Measurements from ENCODE around the gene CYTH2.

The CYTH2 gene

DNA sequence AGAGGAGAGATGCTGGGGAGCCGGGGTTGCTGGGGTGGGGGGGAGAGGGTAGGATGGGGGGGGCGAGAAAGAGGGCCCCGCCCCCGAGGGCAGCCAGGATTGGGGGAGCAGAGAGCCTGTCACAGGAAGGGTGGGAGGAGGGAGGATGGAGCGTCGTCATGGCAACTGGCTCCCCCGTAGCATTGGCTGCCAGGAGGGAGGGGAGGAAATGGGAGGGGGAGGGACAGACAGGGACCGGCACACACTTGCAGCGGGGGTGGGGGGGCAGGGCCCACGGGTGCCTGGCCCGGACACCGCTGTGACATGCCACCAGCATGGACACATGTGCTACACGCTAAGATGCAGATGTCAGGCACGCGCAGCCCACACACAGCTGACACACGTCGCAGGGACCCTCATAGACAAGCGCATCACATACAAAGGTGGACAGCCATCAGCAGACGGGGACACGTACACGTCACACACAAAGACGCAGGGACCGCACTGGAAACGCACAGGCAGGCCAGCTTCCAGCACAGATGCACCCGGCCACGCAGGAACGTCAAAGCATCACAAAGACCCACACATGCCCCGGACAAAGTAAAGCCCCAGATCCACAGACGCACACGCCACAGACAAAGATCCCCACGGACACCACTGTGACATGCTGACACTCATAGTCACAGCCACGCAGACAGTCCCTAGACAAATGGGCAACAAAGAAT, 42.8 kb downstream of the CYTH2 start, which contains the start of gene LMTK3:
LMTK3 (minus strand) TSS at position 36 of the 704 bp plus-strand sequence. CDS start 259 bp downstream, outside the sequence.
- Histone ChIP-seq H3K27me3 (ENCODE audit: insufficient read depth, low read length, poor library complexity, severe bottlenecking) (no peaks in the 10 kb centered on the region), H3K79me2 (ENCODE audit: insufficient read depth, low read length) (no peaks in the 10 kb centered on the region), H3K4me2 (ENCODE audit: low read depth, low read length, poor library complexity, severe bottlenecking) (peak within 1 kb of the TSS; percentile 72), H3K4me1 (ENCODE audit: insufficient read depth, low read length, poor library complexity, severe bottlenecking) (no peaks in the 10 kb centered on the region), H4K20me1 (ENCODE audit: insufficient read depth, low read length, poor library complexity, severe bottlenecking) (no peaks in the 10 kb centered on the region), H2AFZ (ENCODE audit: low read length) (peak within 1 kb of the TSS; percentile 60; the same call in 1 of the 2 replicates), H3K9ac (ENCODE audit: low read depth, low read length, poor library complexity, severe bottlenecking) (no peak within 1 kb of the TSS), H3F3A (ENCODE audit: low read depth) (no peaks in the 10 kb centered on the region), H3K9me3 (ENCODE audit: insufficient read depth, low read depth, low read length) (no peaks in the 10 kb centered on the region), H3K36me3 (ENCODE audit: insufficient read depth, low read length) (no peaks in the 10 kb centered on the region), H3K4me3 (ENCODE audit: low read length, poor library complexity, severe bottlenecking) (peak within 1 kb of the TSS; percentile 91), H3K9me2 (replicated peaks; ENCODE audit: low read depth, low read length) (no peaks in the 10 kb centered on the region)
- TF ChIP-seq EZH2phosphoT487 (IDR thresholded peaks at IDR 0.05; ENCODE audit: borderline replicate concordance): no peak
- TF ChIP-seq, protein P1, sequence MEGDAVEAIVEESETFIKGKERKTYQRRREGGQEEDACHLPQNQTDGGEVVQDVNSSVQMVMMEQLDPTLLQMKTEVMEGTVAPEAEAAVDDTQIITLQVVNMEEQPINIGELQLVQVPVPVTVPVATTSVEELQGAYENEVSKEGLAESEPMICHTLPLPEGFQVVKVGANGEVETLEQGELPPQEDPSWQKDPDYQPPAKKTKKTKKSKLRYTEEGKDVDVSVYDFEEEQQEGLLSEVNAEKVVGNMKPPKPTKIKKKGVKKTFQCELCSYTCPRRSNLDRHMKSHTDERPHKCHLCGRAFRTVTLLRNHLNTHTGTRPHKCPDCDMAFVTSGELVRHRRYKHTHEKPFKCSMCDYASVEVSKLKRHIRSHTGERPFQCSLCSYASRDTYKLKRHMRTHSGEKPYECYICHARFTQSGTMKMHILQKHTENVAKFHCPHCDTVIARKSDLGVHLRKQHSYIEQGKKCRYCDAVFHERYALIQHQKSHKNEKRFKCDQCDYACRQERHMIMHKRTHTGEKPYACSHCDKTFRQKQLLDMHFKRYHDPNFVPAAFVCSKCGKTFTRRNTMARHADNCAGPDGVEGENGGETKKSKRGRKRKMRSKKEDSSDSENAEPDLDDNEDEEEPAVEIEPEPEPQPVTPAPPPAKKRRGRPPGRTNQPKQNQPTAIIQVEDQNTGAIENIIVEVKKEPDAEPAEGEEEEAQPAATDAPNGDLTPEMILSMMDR (conservative IDR thresholded peaks at IDR 0.05; ENCODE audit: low read length): no peak

DNA sequence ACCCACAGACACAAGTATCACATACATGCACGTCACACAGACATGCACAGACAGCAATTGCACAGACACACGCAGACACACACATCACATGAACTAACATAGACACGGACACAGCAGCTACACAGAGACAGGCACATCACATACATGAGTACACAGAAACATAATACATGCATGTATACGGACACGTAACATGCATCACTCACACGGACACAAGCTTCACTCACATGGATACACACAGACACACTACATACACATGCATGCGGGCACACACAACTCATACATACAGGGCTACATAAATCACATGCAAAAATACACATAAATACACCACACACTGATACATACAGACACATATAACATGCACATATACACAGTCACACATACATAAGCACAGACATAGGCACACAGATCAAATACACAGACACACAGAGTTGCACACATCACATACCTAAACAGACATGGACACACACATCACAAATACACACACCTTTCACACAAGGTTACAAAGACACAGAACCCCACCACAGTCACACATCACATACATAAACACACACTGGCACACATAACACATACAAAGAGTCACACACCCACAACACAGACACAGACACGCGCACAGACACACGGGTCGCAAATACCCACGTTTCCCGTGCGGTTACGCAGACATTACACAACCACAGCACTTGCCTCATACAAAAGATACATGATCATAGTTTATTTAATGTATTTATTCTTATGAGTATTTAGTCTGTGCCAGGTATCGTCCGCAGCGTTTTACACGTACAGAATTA, 43.5 kb downstream of the CYTH2 start:
- H3K27me3 ChIP-seq (ENCODE audit: insufficient read depth, low read length, poor library complexity, severe bottlenecking): no peaks in the 10 kb centered on the region
- no peaks in the 10 kb centered on the region for H3K36me3 ChIP-seq (ENCODE audit: insufficient read depth, low read length)
- H3K4me2 ChIP-seq (ENCODE audit: low read depth, low read length, poor library complexity, severe bottlenecking): peak overlapping the region; percentile 72
- H3K9me2 ChIP-seq (replicated peaks; ENCODE audit: low read depth, low read length): no peaks in the 10 kb centered on the region
- no peaks in the 10 kb centered on the region for H4K20me1 ChIP-seq (ENCODE audit: insufficient read depth, low read length, poor library complexity, severe bottlenecking)
- H2AFZ ChIP-seq (ENCODE audit: low read length): no peak overlapping the region
- no peaks in the 10 kb centered on the region for H3K4me1 ChIP-seq (ENCODE audit: insufficient read depth, low read length, poor library complexity, severe bottlenecking)
- H3K9ac ChIP-seq (ENCODE audit: low read depth, low read length, poor library complexity, severe bottlenecking): no peak overlapping the region
- no peaks in the 10 kb centered on the region for H3K9me3 ChIP-seq (ENCODE audit: insufficient read depth, low read depth, low read length)
- peak overlapping the region; percentile 91 for H3K4me3 ChIP-seq (ENCODE audit: low read length, poor library complexity, severe bottlenecking)
- no peaks in the 10 kb centered on the region for H3F3A ChIP-seq (ENCODE audit: low read depth)
- no peaks in the 10 kb centered on the region for H3K79me2 ChIP-seq (ENCODE audit: insufficient read depth, low read length)
- TF ChIP-seq, protein P1 (conservative IDR thresholded peaks at IDR 0.05; ENCODE audit: low read length): no peak
- TF ChIP-seq EZH2phosphoT487 (IDR thresholded peaks at IDR 0.05; ENCODE audit: borderline replicate concordance): no peak

DNA sequence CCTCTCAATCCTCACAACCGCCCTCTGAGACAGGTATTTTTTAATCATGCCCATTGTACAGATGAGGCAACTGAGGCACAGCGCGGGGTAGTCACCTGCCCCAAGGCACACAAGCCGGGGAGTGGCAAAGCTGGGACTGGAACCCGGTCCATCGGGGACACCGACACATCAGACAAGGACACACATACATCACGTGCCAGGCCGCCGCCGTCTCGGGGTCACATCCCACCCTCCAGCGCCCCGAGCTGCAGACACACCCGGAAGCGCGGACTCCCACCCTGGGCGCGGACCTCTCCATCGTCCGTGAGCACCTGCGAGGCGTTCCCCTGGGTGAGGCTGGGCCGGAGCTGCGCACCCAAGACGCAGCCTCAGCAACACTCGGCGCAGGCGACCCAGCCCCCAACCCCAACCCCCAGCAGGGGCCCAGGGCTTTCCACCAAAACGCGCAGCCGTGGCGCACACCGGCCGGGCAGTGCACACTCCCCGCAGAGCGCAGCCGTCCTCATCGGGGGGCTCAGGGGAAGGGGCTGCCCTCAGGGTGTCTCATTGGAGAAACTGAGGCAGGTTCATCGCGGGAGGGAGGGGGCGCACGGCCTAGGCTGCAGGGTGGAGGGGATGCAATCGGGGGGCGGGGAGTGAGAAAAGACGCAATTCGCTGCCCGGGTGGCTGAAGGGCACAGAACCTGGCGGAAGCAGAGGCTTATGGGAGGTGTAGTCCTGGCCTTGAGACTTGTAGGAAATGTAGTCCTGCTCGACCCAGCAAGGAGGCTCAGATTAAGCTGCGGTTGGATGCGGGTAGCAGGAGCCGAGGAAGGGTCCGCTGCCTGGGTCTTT, 44.3 kb downstream of the CYTH2 start:
- no peaks in the 10 kb centered on the region for H3K36me3 ChIP-seq (ENCODE audit: insufficient read depth, low read length)
- H3K9ac ChIP-seq (ENCODE audit: low read depth, low read length, poor library complexity, severe bottlenecking): peak overlapping the region; percentile 73
- H4K20me1 ChIP-seq (ENCODE audit: insufficient read depth, low read length, poor library complexity, severe bottlenecking): no peaks in the 10 kb centered on the region
- peak overlapping the region; percentile 72 for H3K4me2 ChIP-seq (ENCODE audit: low read depth, low read length, poor library complexity, severe bottlenecking)
- H3K4me3 ChIP-seq (ENCODE audit: low read length, poor library complexity, severe bottlenecking): peak overlapping the region; percentile 91
- H3K9me2 ChIP-seq (replicated peaks; ENCODE audit: low read depth, low read length): no peaks in the 10 kb centered on the region
- H3K27me3 ChIP-seq (ENCODE audit: insufficient read depth, low read length, poor library complexity, severe bottlenecking): no peaks in the 10 kb centered on the region
- no peaks in the 10 kb centered on the region for H3F3A ChIP-seq (ENCODE audit: low read depth)
- H3K9me3 ChIP-seq (ENCODE audit: insufficient read depth, low read depth, low read length): no peaks in the 10 kb centered on the region
- peak overlapping the region; percentile 100 for H2AFZ ChIP-seq (ENCODE audit: low read length)
- no peaks in the 10 kb centered on the region for H3K79me2 ChIP-seq (ENCODE audit: insufficient read depth, low read length)
- TF ChIP-seq EZH2phosphoT487 (IDR thresholded peaks at IDR 0.05; ENCODE audit: borderline replicate concordance): no peak
- TF ChIP-seq, protein P1 (conservative IDR thresholded peaks at IDR 0.05; ENCODE audit: low read length): no peak
- no peaks in the 10 kb centered on the region for H3K4me1 ChIP-seq (ENCODE audit: insufficient read depth, low read length, poor library complexity, severe bottlenecking)

Data from Loucy (cell line).